C4-2B (cell line): Measurements from ENCODE around the gene PROKR1.
A peak's percentile ranks its signal among the peaks of the same experiment; 100 is the strongest.

Source experiments
- ZFX ChIP-seq: fragments of 450-650 bp; IDR thresholded peaks from 2 replicates; pipeline ENCODE4 v1.6.1; 2017
- TF ChIP-seq, protein P1 (sequence below): fragments of 450-650 bp; conservative IDR thresholded peaks from 2 replicates; pipeline ENCODE4 v1.5.1; 2017; ENCODE audit warnings: mild to moderate bottlenecking

DNA sequence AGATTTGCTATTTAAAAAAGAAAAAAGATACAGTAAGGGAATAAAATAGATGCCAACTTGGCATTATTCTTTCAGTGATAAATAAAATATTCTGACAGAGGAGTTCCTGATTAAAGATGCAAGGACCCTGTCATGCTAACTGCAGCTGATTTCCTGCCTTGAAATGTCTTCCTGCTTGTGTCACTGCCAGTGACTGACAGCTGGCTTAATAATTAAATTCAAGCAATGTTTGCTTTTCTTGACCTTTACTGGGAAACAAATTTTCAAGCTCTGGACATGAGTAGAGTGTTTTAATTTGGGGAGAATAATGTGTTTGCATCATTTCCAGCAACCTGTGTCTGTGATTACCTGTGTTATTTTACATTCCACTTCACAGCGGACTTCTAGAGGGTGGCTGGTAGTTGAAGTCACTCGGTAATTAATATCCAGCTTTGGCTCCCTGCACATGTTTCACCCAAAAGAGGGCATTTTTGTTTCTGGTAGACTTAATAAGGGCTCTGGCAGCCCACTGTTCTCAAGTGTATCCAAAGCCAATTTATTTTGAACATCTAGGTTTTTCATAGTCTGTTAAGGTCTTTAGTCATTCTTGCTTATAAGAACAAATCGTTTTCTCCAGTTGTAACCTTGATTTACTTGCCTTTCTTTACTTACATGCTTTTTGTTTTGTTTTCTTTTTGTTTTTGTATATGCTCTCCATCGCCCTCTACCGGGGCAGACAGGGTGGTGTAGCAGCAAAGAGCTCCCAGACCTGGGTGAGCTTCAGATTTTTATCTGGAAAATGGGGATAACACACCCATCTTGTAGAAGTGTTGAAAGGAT, 48.5 kb upstream of the PROKR1 start:
- TF ChIP-seq, protein P1, sequence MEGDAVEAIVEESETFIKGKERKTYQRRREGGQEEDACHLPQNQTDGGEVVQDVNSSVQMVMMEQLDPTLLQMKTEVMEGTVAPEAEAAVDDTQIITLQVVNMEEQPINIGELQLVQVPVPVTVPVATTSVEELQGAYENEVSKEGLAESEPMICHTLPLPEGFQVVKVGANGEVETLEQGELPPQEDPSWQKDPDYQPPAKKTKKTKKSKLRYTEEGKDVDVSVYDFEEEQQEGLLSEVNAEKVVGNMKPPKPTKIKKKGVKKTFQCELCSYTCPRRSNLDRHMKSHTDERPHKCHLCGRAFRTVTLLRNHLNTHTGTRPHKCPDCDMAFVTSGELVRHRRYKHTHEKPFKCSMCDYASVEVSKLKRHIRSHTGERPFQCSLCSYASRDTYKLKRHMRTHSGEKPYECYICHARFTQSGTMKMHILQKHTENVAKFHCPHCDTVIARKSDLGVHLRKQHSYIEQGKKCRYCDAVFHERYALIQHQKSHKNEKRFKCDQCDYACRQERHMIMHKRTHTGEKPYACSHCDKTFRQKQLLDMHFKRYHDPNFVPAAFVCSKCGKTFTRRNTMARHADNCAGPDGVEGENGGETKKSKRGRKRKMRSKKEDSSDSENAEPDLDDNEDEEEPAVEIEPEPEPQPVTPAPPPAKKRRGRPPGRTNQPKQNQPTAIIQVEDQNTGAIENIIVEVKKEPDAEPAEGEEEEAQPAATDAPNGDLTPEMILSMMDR = peak; percentile 81
- TF ChIP-seq ZFX = no peak
